ENCODE data around the gene N4BP2L1. TPM values are rescaled to one million over a fixed set of nuclear protein-coding genes. Genes with fewer than 3 reads are reported as not detected.

The N4BP2L1 gene
- polyA plus RNA-seq, 2 of the 4 experiments (the other 2 are of a cell fraction), result 0.41 to 0.85 TPM

DNA sequence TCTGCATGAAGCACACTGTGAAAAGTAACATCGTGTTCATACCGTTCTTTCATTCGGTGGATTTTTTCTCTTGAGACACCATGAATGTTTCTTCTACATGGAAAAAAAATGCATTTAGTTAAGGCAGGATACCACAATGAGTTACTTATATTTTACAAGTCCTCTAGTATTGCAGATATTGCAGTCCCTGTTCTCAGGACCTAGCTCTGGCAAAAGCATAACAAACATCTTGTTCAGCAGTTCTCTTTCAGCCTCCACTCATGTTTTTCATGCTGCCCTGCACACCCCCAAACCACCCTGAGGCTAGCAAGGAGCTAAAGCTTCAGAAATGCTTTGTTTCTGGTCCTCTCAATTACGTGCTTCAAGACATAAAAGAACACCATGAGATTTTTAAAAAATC, 24.8 kb downstream of the N4BP2L1 start:
- 86% methylated on average over 4 of the region's 4 CpGs for WGBS (ENCODE audit: missing lambda C conversion rate)
- TF ChIP-seq, protein P1, sequence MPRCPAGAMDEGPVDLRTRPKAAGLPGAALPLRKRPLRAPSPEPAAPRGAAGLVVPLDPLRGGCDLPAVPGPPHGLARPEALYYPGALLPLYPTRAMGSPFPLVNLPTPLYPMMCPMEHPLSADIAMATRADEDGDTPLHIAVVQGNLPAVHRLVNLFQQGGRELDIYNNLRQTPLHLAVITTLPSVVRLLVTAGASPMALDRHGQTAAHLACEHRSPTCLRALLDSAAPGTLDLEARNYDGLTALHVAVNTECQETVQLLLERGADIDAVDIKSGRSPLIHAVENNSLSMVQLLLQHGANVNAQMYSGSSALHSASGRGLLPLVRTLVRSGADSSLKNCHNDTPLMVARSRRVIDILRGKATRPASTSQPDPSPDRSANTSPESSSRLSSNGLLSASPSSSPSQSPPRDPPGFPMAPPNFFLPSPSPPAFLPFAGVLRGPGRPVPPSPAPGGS (IDR thresholded peaks at IDR 0.05), result no peak
- TF ChIP-seq GATA3 (IDR thresholded peaks at IDR 0.05; ENCODE audit: borderline replicate concordance) (no peak), KDM5A (IDR thresholded peaks at IDR 0.05) (no peak), RAD21 (conservative IDR thresholded peaks at IDR 0.05 in 1 of 2, IDR thresholded peaks at IDR 0.05 in 1 of 2) (no peak), SREBF2 (IDR thresholded peaks at IDR 0.05) (no peak), BHLHE40 (IDR thresholded peaks at IDR 0.05; ENCODE audit: low read depth, low read length) (no peak), ZFP36 (IDR thresholded peaks at IDR 0.05; ENCODE audit: borderline replicate concordance, partially characterized antibody) (no peak), MAZ (IDR thresholded peaks at IDR 0.05; ENCODE audit: borderline replicate concordance, low read depth, low read length) (no peak), CHD4 (IDR thresholded peaks at IDR 0.05; ENCODE audit: borderline replicate concordance) (no peak), FOXS1 (CRISPR knock-in tag; IDR thresholded peaks at IDR 0.05) (no peak), POLR2A (IDR thresholded peaks at IDR 0.05; ENCODE audit: low read length) (no peak), RNF2 (IDR thresholded peaks at IDR 0.05; ENCODE audit: borderline replicate concordance, low read depth) (no peak), HOXB5 (CRISPR knock-in tag; IDR thresholded peaks at IDR 0.05) (no peak)
- TF ChIP-seq, protein P2, sequence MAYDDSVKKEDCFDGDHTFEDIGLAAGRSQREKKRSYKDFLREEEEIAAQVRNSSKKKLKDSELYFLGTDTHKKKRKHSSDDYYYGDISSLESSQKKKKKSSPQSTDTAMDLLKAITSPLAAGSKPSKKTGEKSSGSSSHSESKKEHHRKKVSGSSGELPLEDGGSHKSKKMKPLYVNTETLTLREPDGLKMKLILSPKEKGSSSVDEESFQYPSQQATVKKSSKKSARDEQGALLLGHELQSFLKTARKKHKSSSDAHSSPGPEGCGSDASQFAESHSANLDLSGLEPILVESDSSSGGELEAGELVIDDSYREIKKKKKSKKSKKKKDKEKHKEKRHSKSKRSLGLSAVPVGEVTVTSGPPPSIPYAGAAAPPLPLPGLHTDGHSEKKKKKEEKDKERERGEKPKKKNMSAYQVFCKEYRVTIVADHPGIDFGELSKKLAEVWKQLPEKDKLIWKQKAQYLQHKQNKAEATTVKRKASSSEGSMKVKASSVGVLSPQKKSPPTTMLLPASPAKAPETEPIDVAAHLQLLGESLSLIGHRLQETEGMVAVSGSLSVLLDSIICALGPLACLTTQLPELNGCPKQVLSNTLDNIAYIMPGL (CRISPR knock-in tag; IDR thresholded peaks at IDR 0.05; ENCODE audit: borderline replicate concordance), result no peak
- TF ChIP-seq, protein P3, sequence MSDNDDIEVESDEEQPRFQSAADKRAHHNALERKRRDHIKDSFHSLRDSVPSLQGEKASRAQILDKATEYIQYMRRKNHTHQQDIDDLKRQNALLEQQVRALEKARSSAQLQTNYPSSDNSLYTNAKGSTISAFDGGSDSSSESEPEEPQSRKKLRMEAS (IDR thresholded peaks at IDR 0.05), result no peak
- TF ChIP-seq, protein P4, sequence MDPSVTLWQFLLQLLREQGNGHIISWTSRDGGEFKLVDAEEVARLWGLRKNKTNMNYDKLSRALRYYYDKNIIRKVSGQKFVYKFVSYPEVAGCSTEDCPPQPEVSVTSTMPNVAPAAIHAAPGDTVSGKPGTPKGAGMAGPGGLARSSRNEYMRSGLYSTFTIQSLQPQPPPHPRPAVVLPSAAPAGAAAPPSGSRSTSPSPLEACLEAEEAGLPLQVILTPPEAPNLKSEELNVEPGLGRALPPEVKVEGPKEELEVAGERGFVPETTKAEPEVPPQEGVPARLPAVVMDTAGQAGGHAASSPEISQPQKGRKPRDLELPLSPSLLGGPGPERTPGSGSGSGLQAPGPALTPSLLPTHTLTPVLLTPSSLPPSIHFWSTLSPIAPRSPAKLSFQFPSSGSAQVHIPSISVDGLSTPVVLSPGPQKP (IDR thresholded peaks at IDR 0.05; ENCODE audit: low read depth, low read length), result no peak
- TF ChIP-seq, protein P5, sequence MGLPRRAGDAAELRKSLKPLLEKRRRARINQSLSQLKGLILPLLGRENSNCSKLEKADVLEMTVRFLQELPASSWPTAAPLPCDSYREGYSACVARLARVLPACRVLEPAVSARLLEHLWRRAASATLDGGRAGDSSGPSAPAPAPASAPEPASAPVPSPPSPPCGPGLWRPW (IDR thresholded peaks at IDR 0.05), result no peak
- H3K9me3 ChIP-seq, result no peaks in the 10 kb centered on the region
- CTCF ChIA-PET, result interaction anchor here (0.6 kb wide), 1 partner anchor 37 kb away, joined by 3 read pairs; no protein-coding TSS in a partner anchor
- ATAC-seq, result no peak
- no peak overlapping the region for H3K4me2 ChIP-seq
- no peak overlapping the region for H3K4me3 ChIP-seq
- POLR2A ChIA-PET, result no interaction called here
- no peaks in the 10 kb centered on the region for H3K4me1 ChIP-seq
- no peak overlapping the region for H3K27ac ChIP-seq
- no peak for FAIRE-seq
- DNase-seq (ENCODE audit: low read depth in 1 of 2, low spot score in 1 of 2), result no peak

DNA sequence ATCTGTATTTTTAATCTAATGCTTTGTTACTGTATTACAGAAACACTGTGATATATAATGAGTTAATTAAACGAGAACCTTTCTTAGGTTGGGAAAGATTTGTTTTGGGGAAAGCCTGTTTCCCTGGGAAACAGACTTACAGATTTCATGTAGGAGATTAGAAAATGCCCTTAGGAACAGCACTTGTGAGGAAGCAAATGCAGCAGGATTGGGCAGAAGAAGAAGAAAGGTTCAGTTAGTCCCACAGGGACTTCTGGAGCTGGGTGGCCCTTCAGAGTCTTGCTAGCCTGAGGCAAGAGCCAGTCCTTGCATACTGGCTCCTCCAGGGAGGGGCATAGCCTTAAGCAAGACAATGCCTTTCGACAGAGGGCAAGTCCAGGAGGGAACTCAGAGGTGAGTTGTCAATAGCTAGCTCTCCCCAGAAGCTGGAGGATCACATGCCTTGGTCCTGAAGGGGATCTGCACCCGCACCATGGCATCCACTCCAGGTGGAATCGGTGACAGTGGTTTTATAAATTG, 36.8 kb downstream of the N4BP2L1 start:
- ChIA-PET CTCF (no interaction called here), POLR2A (no interaction called here)
- H3K4me3 ChIP-seq, result no peak overlapping the region
- no peak overlapping the region for H3K4me2 ChIP-seq
- ATAC-seq (no peak), FAIRE-seq (no peak), DNase-seq (ENCODE audit: low read depth in 1 of 2, low spot score in 1 of 2) (peak in 1 of 2 experiments; percentile 1)
- TF ChIP-seq RARB (CRISPR knock-in tag; IDR thresholded peaks at IDR 0.05) (no peak), TP53 (CRISPR knock-in tag; IDR thresholded peaks at IDR 0.05) (no peak), PHF8 (IDR thresholded peaks at IDR 0.05; ENCODE audit: borderline replicate concordance, low read depth) (no peak), TFCP2L1 (CRISPR knock-in tag; IDR thresholded peaks at IDR 0.05) (no peak), RNF2 (IDR thresholded peaks at IDR 0.05; ENCODE audit: borderline replicate concordance, low read depth) (no peak), MAFK (IDR thresholded peaks at IDR 0.05; ENCODE audit: partially characterized antibody) (no peak), CHD4 (IDR thresholded peaks at IDR 0.05; ENCODE audit: borderline replicate concordance) (no peak), MYC (IDR thresholded peaks at IDR 0.05; ENCODE audit: borderline replicate concordance, low read length) (no peak), NFE2L2 (conservative IDR thresholded peaks at IDR 0.05; ENCODE audit: low read length) (no peak), ZSCAN20 (CRISPR knock-in tag; IDR thresholded peaks at IDR 0.05) (no peak), ZC3H11A (IDR thresholded peaks at IDR 0.05) (no peak), EP300 (IDR thresholded peaks at IDR 0.05) (no peak), POLR2AphosphoS2 (conservative IDR thresholded peaks at IDR 0.05; ENCODE audit: low read length) (no peak)
- TF ChIP-seq, protein P5 (IDR thresholded peaks at IDR 0.05), result no peak
- TF ChIP-seq, protein P6, sequence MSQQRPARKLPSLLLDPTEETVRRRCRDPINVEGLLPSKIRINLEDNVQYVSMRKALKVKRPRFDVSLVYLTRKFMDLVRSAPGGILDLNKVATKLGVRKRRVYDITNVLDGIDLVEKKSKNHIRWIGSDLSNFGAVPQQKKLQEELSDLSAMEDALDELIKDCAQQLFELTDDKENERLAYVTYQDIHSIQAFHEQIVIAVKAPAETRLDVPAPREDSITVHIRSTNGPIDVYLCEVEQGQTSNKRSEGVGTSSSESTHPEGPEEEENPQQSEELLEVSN (IDR thresholded peaks at IDR 0.05; ENCODE audit: borderline replicate concordance, low read depth), result no peak
- H3K9me3 ChIP-seq, result no peaks in the 10 kb centered on the region
- 72% methylated on average over 4 of the region's 4 CpGs for WGBS (ENCODE audit: missing lambda C conversion rate)
- no peak overlapping the region for H3K27ac ChIP-seq
- H3K4me1 ChIP-seq, result no peaks in the 10 kb centered on the region

All from A549 (cell line).